ENCODE results near the gene IRF2BP1.

- TF ChIP-seq CTCF (IDR thresholded peaks at IDR 0.05) (no peak), POLR2A (IDR thresholded peaks at IDR 0.05) (no peak)
Observed at GRCh38 chr19:45924891-45925447, 39.0 kb upstream of the IRF2BP1 start.
